ENCODE measurements around the gene UBL3. TPM values are rescaled to one million over a fixed set of nuclear protein-coding genes. Genes with fewer than 3 reads are reported as not detected.

UBL3 gene
- total RNA-seq, 4 donors from 2014 or later, result 18.2 to 37.5 (median 25.8) TPM

- Histone ChIP-seq H3K9me3 (no peaks in the 10 kb centered on the region), H3K27me3 (no peaks in the 10 kb centered on the region), H3K4me3 (no peak overlapping the region), H3K36me3 (no peaks in the 10 kb centered on the region), H3K27ac (no peak overlapping the region), H3K4me1 (no peaks in the 10 kb centered on the region)
- TF ChIP-seq, protein P1, sequence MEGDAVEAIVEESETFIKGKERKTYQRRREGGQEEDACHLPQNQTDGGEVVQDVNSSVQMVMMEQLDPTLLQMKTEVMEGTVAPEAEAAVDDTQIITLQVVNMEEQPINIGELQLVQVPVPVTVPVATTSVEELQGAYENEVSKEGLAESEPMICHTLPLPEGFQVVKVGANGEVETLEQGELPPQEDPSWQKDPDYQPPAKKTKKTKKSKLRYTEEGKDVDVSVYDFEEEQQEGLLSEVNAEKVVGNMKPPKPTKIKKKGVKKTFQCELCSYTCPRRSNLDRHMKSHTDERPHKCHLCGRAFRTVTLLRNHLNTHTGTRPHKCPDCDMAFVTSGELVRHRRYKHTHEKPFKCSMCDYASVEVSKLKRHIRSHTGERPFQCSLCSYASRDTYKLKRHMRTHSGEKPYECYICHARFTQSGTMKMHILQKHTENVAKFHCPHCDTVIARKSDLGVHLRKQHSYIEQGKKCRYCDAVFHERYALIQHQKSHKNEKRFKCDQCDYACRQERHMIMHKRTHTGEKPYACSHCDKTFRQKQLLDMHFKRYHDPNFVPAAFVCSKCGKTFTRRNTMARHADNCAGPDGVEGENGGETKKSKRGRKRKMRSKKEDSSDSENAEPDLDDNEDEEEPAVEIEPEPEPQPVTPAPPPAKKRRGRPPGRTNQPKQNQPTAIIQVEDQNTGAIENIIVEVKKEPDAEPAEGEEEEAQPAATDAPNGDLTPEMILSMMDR (IDR thresholded peaks at IDR 0.05), result no peak
- TF ChIP-seq POLR2A (IDR thresholded peaks at IDR 0.05), result no peak
- DNase-seq, result no peak
Measured at GRCh38 chr13:29858231-29858630, 7.8 kb upstream of the UBL3 start.

GRCh38 chr13:29857085-29857484 is 6.7 kb upstream of the UBL3 start:
- H3K27me3 ChIP-seq, result no peaks in the 10 kb centered on the region
- H3K4me1 ChIP-seq, result no peaks in the 10 kb centered on the region
- H3K9me3 ChIP-seq, result no peaks in the 10 kb centered on the region
- H3K27ac ChIP-seq, result no peak overlapping the region
- TF ChIP-seq, protein P1 (IDR thresholded peaks at IDR 0.05), result no peak
- no peak for TF ChIP-seq POLR2A (IDR thresholded peaks at IDR 0.05)
- H3K36me3 ChIP-seq, result no peaks in the 10 kb centered on the region
- no peak overlapping the region for H3K4me3 ChIP-seq
- no peak for DNase-seq

GRCh38 chr13:29856426-29856825 is 6.0 kb upstream of the UBL3 start:
- no peaks in the 10 kb centered on the region for H3K9me3 ChIP-seq
- H3K27ac ChIP-seq, result no peak overlapping the region
- no peak for TF ChIP-seq POLR2A (IDR thresholded peaks at IDR 0.05)
- TF ChIP-seq, protein P1 (IDR thresholded peaks at IDR 0.05), result no peak
- no peak for DNase-seq
- no peaks in the 10 kb centered on the region for H3K27me3 ChIP-seq
- no peak overlapping the region for H3K4me3 ChIP-seq
- H3K36me3 ChIP-seq, result no peaks in the 10 kb centered on the region
- H3K4me1 ChIP-seq, result no peaks in the 10 kb centered on the region

GRCh38 chr13:29855784-29856183 is 5.4 kb upstream of the UBL3 start:
- Histone ChIP-seq H3K27me3 (no peaks in the 10 kb centered on the region), H3K27ac (no peak overlapping the region), H3K9me3 (no peaks in the 10 kb centered on the region), H3K36me3 (no peaks in the 10 kb centered on the region), H3K4me1 (peaks cover 0 to 2% (median under 1%) of the 10 kb centered on the region in 4 donors), H3K4me3 (no peak overlapping the region)
- DNase-seq, result no peak
- no peak for TF ChIP-seq POLR2A (IDR thresholded peaks at IDR 0.05)
- TF ChIP-seq, protein P1 (IDR thresholded peaks at IDR 0.05), result no peak

- no peaks in the 10 kb centered on the region for H3K36me3 ChIP-seq
- peaks cover 0 to 4% (median 1%) of the 10 kb centered on the region in 4 donors for H3K4me1 ChIP-seq
- no peaks in the 10 kb centered on the region for H3K9me3 ChIP-seq
- no peak for DNase-seq
- no peaks in the 10 kb centered on the region for H3K27me3 ChIP-seq
- H3K27ac ChIP-seq, result no peak overlapping the region
- TF ChIP-seq POLR2A (IDR thresholded peaks at IDR 0.05), result no peak
- TF ChIP-seq, protein P1 (IDR thresholded peaks at IDR 0.05), result no peak
- H3K4me3 ChIP-seq, result no peak overlapping the region
Measured at GRCh38 chr13:29855009-29855408, 4.6 kb upstream of the UBL3 start.

DNA sequence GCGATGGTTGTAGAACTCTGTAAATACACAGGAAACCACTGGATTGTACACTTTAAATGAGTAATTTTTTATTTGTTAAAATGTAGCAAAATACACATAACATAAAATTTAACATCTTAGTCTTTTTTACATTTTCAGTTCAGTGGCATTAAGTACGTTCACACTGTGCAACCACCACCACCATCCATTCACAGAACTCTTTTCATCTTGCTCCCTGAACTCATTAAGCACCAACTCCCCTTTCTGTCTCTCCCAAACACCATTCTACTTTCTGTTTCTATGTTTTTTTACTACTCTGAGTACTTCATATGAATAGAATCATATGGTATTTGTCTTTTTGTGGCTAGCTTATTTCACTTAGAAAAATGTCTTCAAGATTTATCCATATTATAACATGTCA is 2.7 kb upstream of the UBL3 start:
- no peaks in the 10 kb centered on the region for H3K9me3 ChIP-seq
- no peak for TF ChIP-seq POLR2A (IDR thresholded peaks at IDR 0.05)
- TF ChIP-seq, protein P1 (IDR thresholded peaks at IDR 0.05), result no peak
- H3K27me3 ChIP-seq, result no peaks in the 10 kb centered on the region
- no peak overlapping the region for H3K4me3 ChIP-seq
- H3K36me3 ChIP-seq, result no peaks in the 10 kb centered on the region
- no peak overlapping the region for H3K27ac ChIP-seq
- peaks cover 0 to 4% (median 1%) of the 10 kb centered on the region in 4 donors for H3K4me1 ChIP-seq
- DNase-seq, result no peak

Measured in Peyer's patch (tissue), 4 donors.